Measurements from ENCODE around the gene IGF1.

IGF1 gene

GRCh38 chr12:102385343-102385742 lies 95.0 kb downstream of the IGF1 start:
- no peak for TF ChIP-seq CTCF (IDR thresholded peaks at IDR 0.05; ENCODE audit: low read depth, low read length)
- in situ Hi-C loops (cut with HindIII; ENCODE audit: low sequenced_read_pairs): no loop called here
- no peak for DNase-seq (ENCODE audit: low read depth, low spot score)
- no peak overlapping the region for H3K4me3 ChIP-seq (ENCODE audit: low read depth, low read length)

- in situ Hi-C loops (cut with HindIII; ENCODE audit: low sequenced_read_pairs): no loop called here
- no peak for DNase-seq (ENCODE audit: low read depth, low spot score)
- no peak for TF ChIP-seq CTCF (IDR thresholded peaks at IDR 0.05; ENCODE audit: low read depth, low read length)
- no peak overlapping the region for H3K4me3 ChIP-seq (ENCODE audit: low read depth, low read length)
These were observed 100.8 kb downstream of the IGF1 start for GRCh38 chr12:102379346-102380162.

GRCh38 chr12:102376781-102377180 lies 103.6 kb downstream of the IGF1 start:
- H3K4me3 ChIP-seq (ENCODE audit: low read depth, low read length): no peak overlapping the region
- TF ChIP-seq CTCF (IDR thresholded peaks at IDR 0.05; ENCODE audit: low read depth, low read length): no peak
- in situ Hi-C loops (cut with HindIII; ENCODE audit: low sequenced_read_pairs): no loop called here
- DNase-seq (ENCODE audit: low read depth, low spot score): no peak

GRCh38 chr12:102376181-102376747 lies 104.1 kb downstream of the IGF1 start:
- no peak overlapping the region for H3K4me3 ChIP-seq (ENCODE audit: low read depth, low read length)
- in situ Hi-C loops (cut with HindIII; ENCODE audit: low sequenced_read_pairs): no loop called here
- TF ChIP-seq CTCF (IDR thresholded peaks at IDR 0.05; ENCODE audit: low read depth, low read length): no peak
- no peak for DNase-seq (ENCODE audit: low read depth, low spot score)

GRCh38 chr12:102374190-102374589 lies 106.2 kb downstream of the IGF1 start:
- in situ Hi-C loops (cut with HindIII; ENCODE audit: low sequenced_read_pairs): no loop called here

GRCh38 chr12:102372087-102372486 lies 108.3 kb downstream of the IGF1 start:
- in situ Hi-C loops (cut with HindIII; ENCODE audit: low sequenced_read_pairs): no loop called here
- no peak for DNase-seq (ENCODE audit: low read depth, low spot score)
- no peak overlapping the region for H3K4me3 ChIP-seq (ENCODE audit: low read depth, low read length)
- TF ChIP-seq CTCF (IDR thresholded peaks at IDR 0.05; ENCODE audit: low read depth, low read length): no peak

More at GRCh38 chr12:102374190-102374589, 106.2 kb downstream of the IGF1 start:
- TF ChIP-seq CTCF (IDR thresholded peaks at IDR 0.05; ENCODE audit: low read depth, low read length): no peak
- H3K4me3 ChIP-seq (ENCODE audit: low read depth, low read length): no peak overlapping the region
- DNase-seq (ENCODE audit: low read depth, low spot score): no peak
